NCI-H2029 (cell line): ENCODE data around the gene ZFAND3.
"Not testable (repeated sequence)": the region's sequence is repeated elsewhere in the genome, so short reads cannot be mapped to it uniquely, and the experiment has no call there.

Experiments
- DNase-seq: peaks from one replicate; lab custom pipeline; 2025; lab: John Stamatoyannopoulos, UW

Gene ZFAND3

GRCh38 chr6:38091613-38092012 is 272.1 kb downstream of the ZFAND3 start:
- no peak for DNase-seq

- no peak for DNase-seq
Observed at GRCh38 chr6:38092465-38092864, 272.9 kb downstream of the ZFAND3 start.

- no peak for DNase-seq
Observed at GRCh38 chr6:38092964-38093363, 273.4 kb downstream of the ZFAND3 start.

- no peak for DNase-seq
Observed at GRCh38 chr6:38095054-38095453, 275.5 kb downstream of the ZFAND3 start.

GRCh38 chr6:38099221-38099620 is 279.7 kb downstream of the ZFAND3 start:
- no peak for DNase-seq

- no peak for DNase-seq
Observed at GRCh38 chr6:38100380-38100779, 280.9 kb downstream of the ZFAND3 start.

GRCh38 chr6:38103921-38104320 is 284.4 kb downstream of the ZFAND3 start:
- DNase-seq: no peak

GRCh38 chr6:38105066-38105465 is 285.5 kb downstream of the ZFAND3 start:
- DNase-seq: no peak

- no peak for DNase-seq
Observed at GRCh38 chr6:38107073-38107472, 287.5 kb downstream of the ZFAND3 start.

- no peak for DNase-seq
Observed at GRCh38 chr6:38110481-38110971, 291.0 kb downstream of the ZFAND3 start.

GRCh38 chr6:38112181-38112580 is 292.7 kb downstream of the ZFAND3 start:
- DNase-seq: no peak

- DNase-seq: no peak
Observed at GRCh38 chr6:38113825-38114576, 294.5 kb downstream of the ZFAND3 start.

GRCh38 chr6:38114976-38115625 is 295.6 kb downstream of the ZFAND3 start:
- no peak for DNase-seq

GRCh38 chr6:38115626-38116008 is 296.1 kb downstream of the ZFAND3 start:
- no peak for DNase-seq

GRCh38 chr6:38116248-38116647 is 296.7 kb downstream of the ZFAND3 start:
- no peak for DNase-seq

GRCh38 chr6:38117281-38117680 is 297.8 kb downstream of the ZFAND3 start:
- DNase-seq: no peak

- DNase-seq: no peak
Observed at GRCh38 chr6:38118791-38119365, 299.4 kb downstream of the ZFAND3 start.

GRCh38 chr6:38119516-38119915 is 300.0 kb downstream of the ZFAND3 start:
- no peak for DNase-seq

GRCh38 chr6:38124224-38124926 is 304.8 kb downstream of the ZFAND3 start:
- DNase-seq: not testable (repeated sequence)

- DNase-seq: no peak
Observed at GRCh38 chr6:38127284-38127683, 307.8 kb downstream of the ZFAND3 start.

- no peak for DNase-seq
Observed at GRCh38 chr6:38131527-38131965, 312.0 kb downstream of the ZFAND3 start.

GRCh38 chr6:38133932-38134703 is 314.6 kb downstream of the ZFAND3 start:
- no peak for DNase-seq
